HG02763 (cell line): ENCODE data around the gene ARRB2.
A peak's percentile ranks its signal among the peaks of the same experiment; 100 is the strongest.
"Not testable (repeated sequence)": the region's sequence is repeated elsewhere in the genome, so short reads cannot be mapped to it uniquely, and the experiment has no call there.

Experiments
- ATAC-seq: cut with Tn5 transposase; IDR thresholded peaks from one replicate; pipeline ENCODE4 v1.9.1; 2021; ENCODE audit warnings: mild to moderate bottlenecking, moderate library complexity; ENCODE audit not compliant: unreplicated experiment

The ARRB2 gene

DNA sequence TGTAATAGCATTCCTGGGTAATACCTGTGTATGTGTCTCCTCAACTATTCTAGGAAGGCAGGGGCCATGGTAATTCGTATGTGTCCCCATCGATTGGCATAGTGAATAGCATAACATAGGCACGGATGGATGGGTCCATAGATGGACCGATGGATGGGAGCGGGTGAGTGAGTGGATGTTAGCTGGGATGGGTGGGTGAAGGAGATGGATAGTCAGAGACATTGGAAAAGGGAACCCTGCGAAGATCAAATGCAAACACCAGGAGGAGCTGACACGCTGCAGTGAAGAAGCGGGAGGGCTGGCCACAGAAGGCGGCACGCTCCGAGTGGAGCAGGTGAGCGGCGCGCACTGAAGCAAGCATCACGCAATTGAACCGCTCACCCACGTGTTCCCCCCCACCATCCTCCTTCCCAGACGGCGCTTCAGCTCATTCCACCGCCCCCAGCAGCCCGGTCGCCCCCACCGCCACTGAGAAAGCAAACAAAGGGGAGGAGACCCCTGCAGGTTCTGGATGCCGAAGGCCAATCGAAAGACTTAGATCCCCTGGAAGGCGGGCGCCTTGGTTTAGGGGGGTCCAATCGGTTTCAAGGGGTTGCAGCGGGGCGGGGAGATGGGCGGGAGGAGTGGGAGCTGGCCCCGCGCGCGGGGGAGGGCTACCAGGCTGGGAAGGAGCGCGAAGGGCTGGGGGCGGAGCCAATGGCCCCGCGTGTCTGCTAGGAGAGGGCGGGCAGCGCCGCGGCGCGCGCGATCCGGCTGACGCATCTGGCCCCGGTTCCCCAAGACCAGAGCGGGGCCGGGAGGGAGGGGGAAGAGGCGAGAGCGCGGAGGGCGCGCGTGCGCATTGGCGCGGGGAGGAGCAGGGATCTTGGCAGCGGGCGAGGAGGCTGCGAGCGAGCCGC lies at the start of gene ARRB2:
Gene ARRB2, plus strand, starts transcription at position 839 of the 899 bp plus-strand sequence. CDS start 90 bp downstream, outside the sequence.
- ATAC-seq, result peak; percentile 81

DNA sequence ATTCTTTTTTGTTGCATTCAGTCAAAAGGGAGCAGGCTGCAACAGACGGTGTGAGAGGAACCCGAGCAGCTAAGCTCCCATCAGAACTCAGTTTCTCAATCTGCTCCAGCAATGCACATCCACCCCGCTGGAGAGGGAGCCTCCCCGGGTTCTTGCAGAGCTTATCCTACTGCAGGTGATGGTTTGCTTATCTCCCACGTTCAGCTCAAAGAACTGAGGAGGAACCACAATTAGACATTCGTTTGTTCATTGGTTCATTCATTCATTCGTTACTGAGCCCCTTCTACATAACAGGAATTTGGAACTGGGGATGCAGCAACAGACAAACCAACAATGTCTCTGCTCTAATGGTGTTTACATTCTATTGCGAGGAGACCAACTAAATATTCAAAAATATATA lies 46.7 kb upstream of the ARRB2 start:
- ATAC-seq, result no peak

DNA sequence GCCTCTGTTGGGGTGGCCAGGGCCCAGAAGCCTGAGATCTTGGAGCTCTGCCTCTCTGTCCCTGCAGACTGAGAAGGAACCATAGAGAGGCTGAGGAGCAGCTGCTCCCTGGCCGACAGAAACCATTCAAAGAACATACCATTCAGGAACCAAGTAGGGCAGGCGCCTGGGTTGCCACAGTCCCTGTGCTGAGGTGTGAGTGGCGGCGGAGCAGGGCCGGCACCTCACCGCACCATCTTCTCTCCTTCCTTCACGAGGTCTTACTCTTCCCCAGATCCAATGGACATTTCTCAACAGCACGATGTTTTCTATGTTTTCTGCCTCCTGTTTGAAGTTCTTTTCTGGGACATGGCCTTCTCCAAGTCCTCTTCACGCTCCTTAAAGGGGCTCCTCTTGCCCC lies 46.2 kb upstream of the ARRB2 start:
- ATAC-seq, result no peak

DNA sequence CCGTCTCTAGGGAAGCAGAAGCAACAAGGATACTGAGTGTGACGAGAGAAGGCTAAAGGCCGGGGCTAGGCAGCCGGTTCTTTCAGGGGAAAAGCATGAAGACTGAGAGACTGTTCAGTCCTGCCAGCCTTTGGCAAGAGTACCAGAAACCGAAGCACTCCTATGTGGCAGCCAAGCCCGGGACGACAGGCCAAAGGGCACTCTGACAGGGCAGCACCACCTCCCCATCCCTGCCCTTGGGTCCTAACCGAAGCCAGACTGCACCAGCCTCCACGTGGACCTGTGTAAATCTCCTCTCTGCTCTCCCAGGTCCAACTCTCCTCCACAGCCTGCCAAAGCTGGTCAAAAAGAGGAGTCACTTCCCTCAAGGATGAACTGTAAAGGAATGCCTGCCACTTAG lies 45.4 kb upstream of the ARRB2 start:
- ATAC-seq, result no peak

DNA sequence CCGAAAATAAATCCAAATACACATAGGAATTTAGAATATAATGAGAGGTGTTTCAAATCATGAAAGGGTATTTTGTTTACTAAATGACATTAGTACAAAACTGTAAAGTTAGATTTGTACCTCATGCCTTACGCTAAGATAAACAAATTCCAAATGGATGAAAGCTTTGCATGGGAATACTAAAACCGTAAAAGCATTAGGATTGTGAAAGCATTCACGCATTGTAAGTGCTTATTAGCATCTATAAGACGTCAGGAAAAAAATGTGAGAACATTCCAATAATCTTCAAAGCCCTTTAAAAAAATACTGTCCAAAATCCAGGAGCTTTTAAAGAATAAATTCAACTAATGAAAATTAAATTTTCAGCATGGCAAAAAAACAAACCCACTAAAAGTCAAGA lies 44.1 kb upstream of the ARRB2 start:
- ATAC-seq, result no peak

DNA sequence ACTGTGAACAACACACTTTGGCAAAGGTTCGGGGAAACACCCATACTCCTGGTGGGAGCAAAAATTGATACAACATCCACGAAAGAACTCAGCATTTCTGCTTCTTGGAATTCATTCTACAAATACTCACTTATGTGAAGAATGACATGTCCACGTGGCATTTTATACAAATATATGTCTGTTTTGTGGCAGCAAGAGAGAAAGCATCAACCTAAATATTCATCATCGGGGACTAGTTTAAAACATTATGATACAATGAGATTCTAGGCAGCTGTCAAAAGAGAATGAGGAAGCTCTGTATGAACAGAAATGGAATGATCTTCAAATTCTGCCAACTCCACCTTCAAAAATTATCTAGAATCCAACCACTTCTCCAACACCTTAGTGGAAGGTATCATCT lies 43.3 kb upstream of the ARRB2 start:
- ATAC-seq, result no peak

DNA sequence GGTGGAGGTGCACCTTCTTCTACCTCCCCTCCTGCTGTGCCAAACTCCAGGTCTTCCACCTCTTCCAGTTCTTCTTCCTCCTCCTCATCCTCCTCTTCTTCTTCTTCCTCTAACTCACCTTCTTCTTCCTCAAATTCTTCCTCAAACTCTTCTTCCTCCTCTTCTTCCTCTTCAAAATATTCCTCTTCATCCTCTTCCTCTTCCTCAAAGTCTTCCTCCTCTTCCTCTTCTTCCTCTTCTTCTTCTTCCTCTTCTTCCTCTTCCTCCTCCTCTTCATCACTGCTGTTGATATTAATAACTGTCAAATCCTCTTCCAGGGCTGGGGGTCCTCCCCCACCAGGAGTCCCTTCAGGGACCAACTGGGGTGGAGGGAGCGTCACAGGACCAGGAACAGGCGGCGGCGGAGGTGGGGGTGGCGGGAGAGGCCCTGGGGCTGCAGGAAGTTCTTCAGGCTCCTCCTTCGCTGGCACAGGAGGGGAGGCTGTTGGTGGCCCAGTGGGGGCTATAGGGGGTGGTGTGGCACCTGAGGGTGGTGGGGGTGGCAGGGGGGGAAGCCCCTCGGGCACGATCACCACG lies 38.3 kb upstream of the ARRB2 start:
- ATAC-seq, result no peak

DNA sequence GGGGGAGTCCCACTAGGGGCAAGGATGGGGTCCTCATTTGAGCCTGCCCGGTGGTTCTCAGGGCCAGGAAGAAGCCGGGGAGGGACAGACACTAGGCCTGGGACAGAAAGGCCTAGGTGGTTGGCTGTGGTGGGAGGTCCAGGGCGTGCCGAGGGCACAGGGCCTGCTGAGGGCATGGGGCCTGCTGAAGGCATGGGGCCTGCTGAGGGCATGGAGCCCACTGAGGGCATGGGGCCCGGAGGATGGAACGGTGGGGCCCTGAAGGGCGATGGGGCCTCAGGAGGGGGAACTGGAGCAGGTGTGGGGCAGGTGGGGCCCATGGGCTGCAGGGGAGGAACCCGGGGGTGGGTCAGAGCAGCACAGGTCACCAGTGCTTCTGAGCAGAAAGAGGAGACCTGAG lies 37.7 kb upstream of the ARRB2 start:
- ATAC-seq, result no peak

DNA sequence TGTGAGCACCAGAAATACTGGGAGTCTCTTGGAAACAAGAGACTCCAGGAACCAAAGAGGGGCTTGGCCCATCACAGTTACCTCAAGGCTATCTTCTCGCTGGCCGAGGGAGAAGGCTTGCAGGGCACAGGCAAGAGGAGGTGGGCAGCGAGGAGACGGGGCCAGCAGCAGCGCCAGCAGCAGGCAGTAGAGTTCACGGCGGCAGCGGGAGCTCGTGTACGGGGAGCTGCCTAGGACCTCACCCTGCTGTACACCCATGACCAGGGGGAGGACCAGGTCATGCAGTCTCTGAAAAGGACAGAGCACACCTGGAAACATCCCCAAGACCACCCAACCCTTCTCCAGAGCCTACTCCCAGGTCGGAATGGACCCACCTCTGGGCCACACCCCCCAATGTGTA lies 37.3 kb upstream of the ARRB2 start:
- ATAC-seq, result no peak

DNA sequence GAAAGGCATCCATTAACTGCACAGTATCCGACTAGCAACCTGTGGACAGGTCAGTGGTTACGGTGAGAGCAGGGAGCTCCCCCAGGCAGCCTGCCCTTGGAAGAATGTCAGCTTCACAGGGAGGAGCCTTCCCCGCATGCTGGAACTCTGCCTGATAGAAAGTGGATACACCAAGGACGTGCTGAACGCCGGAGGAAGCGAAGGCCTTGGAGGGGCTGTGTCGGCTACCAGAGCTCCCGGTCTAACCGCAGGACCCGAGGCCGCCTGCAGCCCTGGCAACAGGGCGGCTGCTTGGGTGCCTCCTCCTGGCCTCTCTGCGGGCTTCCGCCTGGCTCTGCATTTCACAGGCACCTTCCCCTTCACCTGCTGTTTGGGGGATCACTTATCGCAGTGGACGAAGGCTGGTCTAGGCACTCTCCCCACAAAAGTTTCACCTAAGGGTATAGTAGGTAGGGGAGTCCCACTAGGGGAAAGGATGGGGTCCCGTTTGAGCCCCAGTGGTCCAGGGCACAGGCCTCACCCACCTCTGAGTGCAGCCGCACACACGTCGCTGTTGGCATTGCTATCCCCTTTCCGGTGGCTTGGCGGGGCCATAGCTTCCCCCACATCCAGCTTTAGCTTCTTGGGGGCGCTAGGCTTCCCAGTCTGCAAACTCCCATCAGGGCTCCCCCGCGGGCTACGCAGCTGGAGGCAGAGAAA lies 36.3 kb upstream of the ARRB2 start:
- ATAC-seq, result no peak

DNA sequence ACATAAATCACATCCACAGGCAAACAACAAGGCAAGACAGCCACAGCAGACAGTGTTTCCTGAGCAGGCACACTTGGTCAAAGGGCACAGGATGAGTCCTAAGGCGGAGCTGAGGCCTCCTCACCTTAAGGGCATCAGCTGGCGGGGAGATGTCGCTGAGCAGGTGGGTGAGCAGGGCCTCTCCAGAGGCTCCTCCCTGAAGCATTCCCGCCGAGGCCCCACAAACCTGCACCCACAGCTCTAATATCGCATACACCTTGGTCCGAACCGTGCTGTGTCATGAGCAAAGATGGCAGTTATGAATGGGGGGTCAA lies 35.8 kb upstream of the ARRB2 start:
- no peak for ATAC-seq

DNA sequence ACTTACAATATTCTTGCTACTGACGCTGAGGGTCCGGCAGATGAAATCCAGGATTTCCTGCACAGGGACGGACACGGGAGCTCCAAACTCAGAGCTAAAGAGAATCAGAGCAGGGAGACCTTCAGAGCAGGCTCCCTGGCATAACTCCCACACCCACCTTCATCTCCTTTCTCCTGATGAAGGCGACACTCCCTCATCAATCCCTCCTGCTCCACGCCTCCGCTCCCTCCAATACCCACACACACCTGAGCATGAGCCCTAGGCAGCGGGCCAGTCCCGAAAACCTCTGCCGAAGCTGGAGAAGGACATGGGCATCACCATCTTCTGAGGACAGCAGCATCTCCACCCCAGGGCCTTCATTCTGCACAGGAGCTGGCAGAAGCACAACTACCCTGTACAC lies 34.6 kb upstream of the ARRB2 start:
- ATAC-seq, result no peak

DNA sequence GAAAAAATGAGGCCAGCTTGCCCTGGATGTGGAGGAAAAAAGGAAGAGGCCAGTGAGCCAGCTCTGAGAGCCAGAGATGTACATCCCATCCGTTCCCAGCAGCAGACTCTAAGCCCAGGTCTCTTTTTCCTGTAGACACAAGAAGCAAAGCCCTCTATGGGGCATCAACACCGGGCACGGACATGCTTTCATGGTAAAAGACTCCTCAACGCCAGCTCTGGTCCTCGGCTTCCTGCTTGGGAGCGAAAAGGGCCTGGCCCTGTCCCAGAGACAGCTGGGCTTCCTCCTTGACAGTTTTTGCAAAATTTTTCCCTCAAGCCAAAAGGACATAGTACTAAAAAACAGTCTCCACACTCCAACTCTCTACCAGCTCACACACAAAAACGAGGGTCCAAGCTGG lies 33.6 kb upstream of the ARRB2 start:
- ATAC-seq, result no peak

DNA sequence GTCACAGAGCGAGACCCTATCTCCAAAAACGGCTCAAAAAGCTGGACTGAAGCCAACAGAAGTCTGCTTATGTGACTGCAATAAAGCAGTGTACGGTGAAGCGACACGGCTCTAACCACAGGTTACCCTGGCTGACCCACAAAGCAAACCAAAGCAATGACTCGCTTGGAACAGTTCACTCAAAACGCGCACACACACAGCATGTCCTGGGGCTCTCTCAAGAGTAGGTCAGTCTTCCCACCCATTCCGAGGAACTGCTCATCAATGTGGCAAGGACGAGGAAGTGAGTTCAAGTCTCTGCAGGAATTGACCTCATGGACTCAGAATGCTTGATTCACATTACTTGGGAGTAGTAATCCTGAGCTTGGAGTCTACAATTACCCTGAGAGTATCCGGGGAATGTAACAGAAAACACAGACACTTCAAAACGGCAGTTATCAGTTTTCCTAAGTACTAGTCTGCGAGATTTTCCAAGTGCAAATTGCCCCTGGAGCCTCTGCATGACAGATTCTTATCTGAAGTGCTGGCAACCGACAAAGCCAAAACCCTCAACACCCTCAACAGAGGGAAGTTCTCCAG lies 31.9 kb upstream of the ARRB2 start:
- ATAC-seq, result no peak

DNA sequence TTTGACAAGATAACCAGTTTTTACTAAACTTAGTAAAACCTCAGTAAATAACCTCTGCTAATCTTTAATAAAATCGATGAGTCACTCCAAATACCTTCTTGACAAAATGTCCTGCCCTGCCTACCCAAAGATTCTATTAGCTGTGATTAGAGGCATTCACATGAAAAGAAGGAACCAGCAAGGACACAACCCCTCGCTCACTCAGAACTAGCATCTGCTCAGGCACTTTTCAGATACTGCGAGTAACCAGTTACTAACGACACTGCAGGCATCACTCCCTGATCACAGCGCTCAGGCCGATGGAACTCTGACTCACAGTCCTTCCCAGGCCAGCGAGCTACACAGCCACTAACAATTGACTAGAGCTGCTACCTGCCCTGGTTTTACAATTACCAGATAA lies 30.8 kb upstream of the ARRB2 start:
- ATAC-seq, result no peak

DNA sequence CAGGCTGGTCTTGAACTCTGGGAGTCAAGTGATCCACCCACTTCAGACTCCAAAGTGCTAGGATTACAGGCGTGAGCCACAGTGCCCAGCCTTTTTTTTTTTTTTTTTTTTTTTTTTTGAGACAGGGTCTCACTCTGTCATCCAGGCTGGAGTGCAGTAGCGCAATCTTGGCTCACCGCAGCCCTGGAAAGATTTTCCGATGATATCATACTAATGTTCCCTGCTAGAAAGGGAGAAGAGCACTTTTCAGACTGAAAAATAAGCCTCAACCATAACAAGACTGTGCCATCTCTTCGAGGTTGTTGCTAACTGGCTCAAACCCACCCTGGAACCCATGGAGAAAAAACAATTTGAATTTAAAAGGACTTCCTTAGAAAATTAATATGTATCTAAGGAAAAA lies 26.7 kb upstream of the ARRB2 start:
- not testable (repeated sequence) for ATAC-seq

DNA sequence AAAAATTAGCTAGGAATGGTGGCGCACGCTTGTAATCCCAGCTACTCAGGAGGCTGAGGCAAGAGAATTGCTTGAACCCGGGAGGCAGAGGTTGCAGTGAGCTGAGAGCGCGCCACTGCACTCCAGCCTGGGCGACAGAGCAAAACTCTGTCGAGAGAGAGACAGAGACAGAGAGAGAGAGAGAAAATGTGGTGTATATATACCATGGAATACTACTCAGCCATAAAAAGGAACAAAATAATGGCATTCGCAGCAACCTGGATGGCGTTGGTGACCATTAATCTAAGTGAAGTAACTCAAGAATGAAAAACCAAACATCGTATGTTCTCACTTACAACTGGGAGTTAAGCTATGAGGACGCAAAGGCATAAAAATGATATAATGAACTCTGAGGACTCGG lies 20.6 kb upstream of the ARRB2 start:
- ATAC-seq, result not testable (repeated sequence)

DNA sequence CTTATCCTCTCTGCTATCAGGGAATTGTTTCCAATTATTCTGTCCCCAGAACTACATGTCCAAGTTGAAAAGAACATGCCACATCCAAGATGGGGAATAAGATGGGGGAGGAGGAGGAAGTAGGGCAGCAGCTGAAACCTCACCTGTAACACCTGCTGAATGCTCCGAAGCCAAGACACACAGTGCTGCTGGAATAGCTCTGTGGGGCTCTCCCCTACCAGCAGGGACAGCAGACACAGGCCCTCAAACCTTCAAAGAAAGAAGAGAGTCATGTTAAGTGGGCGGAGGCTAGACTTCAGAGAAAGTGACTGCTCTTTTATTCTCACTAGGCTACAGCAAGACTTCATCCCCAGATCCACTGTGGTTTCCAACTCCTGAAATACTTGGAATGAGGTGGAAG lies 19.7 kb upstream of the ARRB2 start:
- ATAC-seq, result no peak

DNA sequence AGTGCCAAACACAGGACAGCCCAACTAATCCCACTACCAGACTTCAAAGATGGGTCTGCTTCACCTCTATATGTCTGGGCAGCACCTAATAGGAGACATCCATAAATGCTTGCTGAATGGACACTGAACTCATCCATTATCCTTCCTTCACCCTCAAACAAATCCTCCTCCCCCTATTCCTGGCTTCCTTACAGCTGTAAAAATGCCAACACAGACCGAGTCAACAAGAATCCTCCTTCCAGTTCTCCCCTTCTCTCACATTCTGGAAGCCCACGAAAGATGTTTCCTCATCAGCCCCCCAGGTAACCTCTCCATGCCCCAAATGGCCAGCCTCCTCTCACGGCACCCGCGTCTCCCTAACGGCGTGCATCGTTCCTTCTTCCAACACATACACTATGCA lies 18.7 kb upstream of the ARRB2 start:
- no peak for ATAC-seq

DNA sequence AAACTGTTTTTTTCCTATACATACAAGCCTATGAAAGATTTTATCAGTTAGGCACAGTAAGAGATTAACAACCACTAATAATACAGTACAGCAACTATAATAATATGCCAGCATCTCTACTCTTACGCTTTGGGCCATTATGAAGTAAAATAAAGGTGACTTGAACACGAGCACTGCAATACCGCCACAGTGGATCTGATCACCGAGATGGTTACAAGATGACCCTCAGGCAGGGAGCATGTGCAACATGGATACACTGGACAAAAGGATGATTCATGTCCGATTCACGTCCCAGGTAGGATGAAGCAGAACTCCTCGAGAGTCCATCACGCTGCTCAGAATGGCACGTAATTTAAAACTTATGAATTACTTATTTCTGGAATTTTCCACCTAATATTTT lies 17.0 kb upstream of the ARRB2 start:
- ATAC-seq, result no peak

DNA sequence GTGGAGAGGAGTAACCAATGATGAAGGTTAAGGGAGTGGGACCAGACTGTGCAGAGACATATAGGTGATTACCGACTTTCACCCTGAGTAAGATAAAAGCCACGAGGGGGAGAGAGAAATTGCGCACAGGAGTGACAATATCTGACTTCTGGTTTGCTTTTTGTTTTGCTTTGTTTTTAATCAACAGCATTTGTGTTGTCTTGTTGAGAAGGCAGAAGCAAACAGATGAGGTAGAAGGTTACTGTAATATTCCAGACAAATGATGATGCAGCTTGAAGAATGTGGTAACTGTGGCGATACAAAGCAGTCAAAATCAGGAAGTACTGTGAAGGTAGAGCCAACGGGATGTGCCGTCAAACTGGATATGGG lies 14.0 kb upstream of the ARRB2 start:
- ATAC-seq, result no peak
